CD4-positive, alpha-beta T cell (primary cell): Measurements from ENCODE around the gene ARHGEF25. TPM values are rescaled to one million over a fixed set of nuclear protein-coding genes. Genes with fewer than 3 reads are reported as not detected.
"Not testable (repeated sequence)": the region's sequence is repeated elsewhere in the genome, so short reads cannot be mapped to it uniquely, and the experiment has no call there.

Experiments
- ATAC-seq: fragments of 200-7000 bp; cut with Tn5 transposase; one replicate; pipeline ENCODE4 v1.10.0; 2022; ENCODE audit warnings: mild to moderate bottlenecking; ENCODE audit not compliant: poor library complexity
- CTCF ChIA-PET: fragments of 350-600 bp; sonication (Branson Sonifier 250); formaldehyde crosslinking; loops from one replicate; lab custom pipeline; 2021; ENCODE audit warnings: antibody characterized with exemption, inconsistent platforms; lab: Charles Lee
- POLR2A ChIA-PET: fragments of 350-600 bp; sonication (Branson Sonifier 250); formaldehyde crosslinking; loops from one replicate; lab custom pipeline; 2021; ENCODE audit warnings: antibody characterized with exemption, inconsistent platforms; lab: Charles Lee
- DNase-seq, 14 experiments: peaks; one replicate each; pipeline ENCODE4 v3.0.0-alpha.2; 2013 to 2020; ENCODE audit warnings: mixed read lengths in 2 of 14
- H3K27ac ChIP-seq, 2 donors: one replicate each; pipeline versions ENCODE4 v1.5.1 to v1.7.0; 2013; ENCODE audit warnings: low read length in 2 of 2, low read depth in 1 of 2, mild to moderate bottlenecking in 1 of 2
- H3K27me3 ChIP-seq, 2 experiments: 1 replicate in 1 of 2; 2 replicates in 1 of 2; pipeline versions ENCODE4 v1.6.1 to v1.7.0; 2013; ENCODE audit warnings: low read length in 2 of 2, control low read depth in 1 of 2, mild to moderate bottlenecking in 1 of 2, moderate library complexity in 1 of 2; ENCODE audit not compliant: insufficient read depth in 2 of 2, control insufficient read depth in 1 of 2
- H3K36me3 ChIP-seq: one replicate; pipeline ENCODE4 v1.6.1; 2013; ENCODE audit warnings: low read length, control low read depth; ENCODE audit not compliant: insufficient read depth
- H3K4me1 ChIP-seq: one replicate; pipeline ENCODE4 v1.6.1; 2013; ENCODE audit warnings: low read length, control low read depth; ENCODE audit not compliant: insufficient read depth
- H3K4me3 ChIP-seq: one replicate; pipeline ENCODE4 v1.5.1; 2013; ENCODE audit warnings: mild to moderate bottlenecking, low read length, moderate library complexity
- H3K9me3 ChIP-seq, 2 experiments: 1 replicate in 1 of 2; 2 replicates in 1 of 2; pipeline versions ENCODE4 v1.6.1 to v1.7.0; 2013; ENCODE audit warnings: low read length in 2 of 2, mild to moderate bottlenecking in 2 of 2, control low read depth in 1 of 2, moderate library complexity in 1 of 2; ENCODE audit not compliant: control insufficient read depth in 1 of 2, insufficient read depth in 1 of 2
- H3K27ac Mint-ChIP-seq: one replicate; pipeline ENCODE4 v1.8.0; 2020; ENCODE audit warnings: mixed read lengths
- H3K27me3 Mint-ChIP-seq: one replicate; pipeline ENCODE4 v1.8.0; 2021; ENCODE audit warnings: mixed read lengths
- H3K36me3 Mint-ChIP-seq: one replicate; pipeline ENCODE4 v1.8.0; 2021; ENCODE audit warnings: low read depth, mixed read lengths
- H3K4me1 Mint-ChIP-seq: one replicate; pipeline ENCODE4 v1.8.0; 2021; ENCODE audit warnings: low read depth, mixed read lengths
- H3K4me3 Mint-ChIP-seq: one replicate; pipeline ENCODE4 v1.8.0; 2020; ENCODE audit warnings: mild to moderate bottlenecking, mixed read lengths
- H3K9me3 Mint-ChIP-seq: one replicate; pipeline ENCODE4 v1.8.0; 2020; ENCODE audit warnings: mixed read lengths
- CTCF ChIP-seq: fragments of 200-600 bp; IDR thresholded peaks from one replicate; pipeline ENCODE4 v1.8.0; 2022; ENCODE audit warnings: antibody characterized with exemption, mild to moderate bottlenecking
- intact Hi-C, 2 experiments: fragments of 100-400 bp; cut with DNase I in 1 of 2; cut with micrococcal nuclease in 1 of 2; formaldehyde crosslinking; loops; one replicate each; pipeline versions ENCODE4 v1.15.1 to v1.9.0; 2023 to 2025; cut with DNase I, micrococcal nuclease
- total RNA-seq, 174 experiments: library from RNA in 2 of 174; stranded (reverse) in 2 of 174; gene quantifications; one replicate each; pipeline ENCODE4 v1.2.3 and lab custom pipeline; 2021 to 2026

The ARHGEF25 gene
- total RNA-seq, 2 experiments from 2014 or later: 0.25 to 0.27 TPM

- H3K4me1 Mint-ChIP-seq: no peaks in the 10 kb centered on the region
Observed at GRCh38 chr12:57658890-57659289, 47.7 kb downstream of the ARHGEF25 start.

GRCh38 chr12:57661376-57661775 lies 50.1 kb downstream of the ARHGEF25 start:
- Mint-ChIP-seq H3K36me3 (no peaks in the 10 kb centered on the region), H3K9me3 (no peaks in the 10 kb centered on the region), H3K4me3 (no peak overlapping the region), H3K27ac (no peak overlapping the region), H3K27me3 (no peaks in the 10 kb centered on the region), H3K4me1 (no peaks in the 10 kb centered on the region)
- Histone ChIP-seq H3K9me3 (peaks cover 0 to 10% of the 10 kb centered on the region in 2 experiments), H3K36me3 (no peaks in the 10 kb centered on the region), H3K4me1 (no peaks in the 10 kb centered on the region), H3K27me3 (peaks cover 0 to 2% of the 10 kb centered on the region in 2 experiments), H3K4me3 (no peak overlapping the region), H3K27ac (no peak overlapping the region)
- ChIA-PET POLR2A (no interaction called here), CTCF (no interaction called here)
- DNase-seq (no peak), ATAC-seq (no peak)
- no peak for TF ChIP-seq CTCF
- intact Hi-C loops: no loop called here

More at GRCh38 chr12:57658890-57659289, 47.7 kb downstream of the ARHGEF25 start:
- Histone ChIP-seq H3K27ac (no peak overlapping the region), H3K27me3 (peaks cover 0 to 2% of the 10 kb centered on the region in 2 experiments), H3K36me3 (no peaks in the 10 kb centered on the region), H3K9me3 (peaks cover 0 to 6% of the 10 kb centered on the region in 2 experiments), H3K4me3 (no peak overlapping the region), H3K4me1 (no peaks in the 10 kb centered on the region)
- no peak for DNase-seq
- ChIA-PET CTCF (no interaction called here), POLR2A (no interaction called here)
- Mint-ChIP-seq H3K36me3 (no peaks in the 10 kb centered on the region), H3K27ac (no peak overlapping the region), H3K4me3 (no peak overlapping the region), H3K9me3 (peaks cover 5% of the 10 kb centered on the region), H3K27me3 (no peaks in the 10 kb centered on the region)
- intact Hi-C loops: no loop called here
- ATAC-seq: no peak
- TF ChIP-seq CTCF: no peak

DNA sequence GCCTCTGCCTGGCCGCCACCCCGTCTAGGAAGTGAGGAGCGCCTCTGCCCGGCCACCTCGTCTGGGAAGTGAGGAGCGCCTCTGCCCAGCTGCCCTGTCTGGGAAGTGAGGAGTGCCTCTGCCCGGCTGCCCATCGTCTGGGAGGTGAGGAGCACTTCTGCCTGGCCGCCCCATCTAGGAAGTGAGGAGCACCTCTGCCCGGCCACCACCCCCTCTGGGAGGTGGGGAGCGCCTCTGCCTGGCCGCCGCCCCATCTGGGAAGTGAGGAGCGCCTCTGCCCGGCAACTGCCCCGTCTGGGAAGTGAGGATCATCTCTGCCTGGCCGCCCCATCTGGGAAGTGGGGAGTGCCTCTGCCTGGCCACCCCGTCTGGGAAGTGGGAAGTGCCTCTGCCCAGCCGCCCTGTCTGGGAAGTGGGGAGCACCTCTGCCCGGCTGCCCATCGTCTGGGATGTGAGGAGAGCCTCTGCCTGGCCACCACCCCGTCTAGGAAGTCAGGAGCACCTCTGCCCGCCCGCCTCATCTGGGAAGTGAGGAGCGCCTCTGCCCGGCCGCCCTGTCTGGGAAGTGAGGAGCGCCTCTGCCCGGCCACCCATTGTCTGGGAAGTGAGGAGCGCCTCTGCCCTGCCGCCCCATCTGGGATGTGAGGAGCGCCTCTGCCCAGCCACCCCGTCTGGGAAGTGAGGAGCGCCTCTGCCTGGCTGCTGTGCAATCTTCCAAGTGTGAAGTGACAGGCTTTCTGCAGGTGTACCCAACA lies 54.0 kb downstream of the ARHGEF25 start:
- H3K27me3 ChIP-seq, H3K4me1 ChIP-seq, ATAC-seq, H3K27me3 Mint-ChIP-seq, H3K9me3 Mint-ChIP-seq, H3K36me3 Mint-ChIP-seq, DNase-seq, CTCF ChIA-PET, POLR2A ChIA-PET, H3K4me3 Mint-ChIP-seq, intact Hi-C loops, H3K9me3 ChIP-seq, H3K4me3 ChIP-seq, H3K36me3 ChIP-seq, H3K4me1 Mint-ChIP-seq, H3K27ac ChIP-seq, H3K27ac Mint-ChIP-seq: not testable (repeated sequence)

Other genes starting within 250 kb of the ARHGEF25 start
- 100 to 1,000 TPM; 106 to 115 TPM for gene R3HDM2, start 180.4 kb upstream of the ARHGEF25 start, total RNA-seq
- gene INHBC, start 176.7 kb upstream of the ARHGEF25 start, total RNA-seq: under 1 TPM; 0.20 to 0.33 TPM
- gene INHBE, start 156.1 kb upstream of the ARHGEF25 start, total RNA-seq: not detected
- under 1 TPM; 0.31 to 0.85 TPM for gene GLI1, start 151.7 kb upstream of the ARHGEF25 start, total RNA-seq
- 100 to 1,000 TPM; 354 to 370 TPM for gene ARHGAP9, start 131.6 kb upstream of the ARHGEF25 start, total RNA-seq
- gene MARS1, start 123.4 kb upstream of the ARHGEF25 start, total RNA-seq: 100 to 1,000 TPM; 203 to 204 TPM
- 100 to 1,000 TPM; 145 TPM for gene DDIT3, start 90.9 kb upstream of the ARHGEF25 start, total RNA-seq
- 10 to 100 TPM; 72.4 to 74.7 TPM for gene MBD6, start 88.6 kb upstream of the ARHGEF25 start, total RNA-seq
- gene DCTN2, start 64.2 kb upstream of the ARHGEF25 start, total RNA-seq: 10 to 100 TPM; 39.6 TPM
- gene KIF5A, start 61.4 kb upstream of the ARHGEF25 start, total RNA-seq: under 1 TPM; 0.39 to 0.47 TPM
- 10 to 100 TPM; 15.1 to 17.3 TPM for gene PIP4K2C, start 20.2 kb upstream of the ARHGEF25 start, total RNA-seq
- 10 to 100 TPM; 28.6 to 29.4 TPM for gene DTX3, start 6.6 kb upstream of the ARHGEF25 start, total RNA-seq
- gene B4GALNT1, start 21.8 kb downstream of the ARHGEF25 start, total RNA-seq: not detected
- gene OS9, start 82.7 kb downstream of the ARHGEF25 start, total RNA-seq: 100 to 1,000 TPM; 108 to 112 TPM
- gene AGAP2, start 127.3 kb downstream of the ARHGEF25 start, total RNA-seq: 10 to 100 TPM; 21.0 to 21.2 TPM
- 10 to 100 TPM; 10.3 to 10.7 TPM for gene TSPAN31, start 133.6 kb downstream of the ARHGEF25 start, total RNA-seq
- 10 to 100 TPM in 1 of 2 experiments, 1 to 10 TPM in 1; 8.7 to 10.8 TPM for gene CDK4, start 140.9 kb downstream of the ARHGEF25 start, total RNA-seq
- gene MARCHF9, start 143.7 kb downstream of the ARHGEF25 start, total RNA-seq: 10 to 100 TPM; 39.9 to 40.8 TPM
- gene CYP27B1, start 155.6 kb downstream of the ARHGEF25 start, total RNA-seq: 1 to 10 TPM; 1.0 to 1.4 TPM
- gene METTL1, start 160.7 kb downstream of the ARHGEF25 start, total RNA-seq: 10 to 100 TPM in 1 of 2 experiments, 1 to 10 TPM in 1; 9.3 to 12.0 TPM
- 1 to 10 TPM; 1.1 to 1.4 TPM for gene EEF1AKMT3, start 161.2 kb downstream of the ARHGEF25 start, total RNA-seq
- 10 to 100 TPM; 25.8 to 26.9 TPM for gene TSFM, start 171.4 kb downstream of the ARHGEF25 start, total RNA-seq
- gene AVIL, start 207.3 kb downstream of the ARHGEF25 start, total RNA-seq: 1 to 10 TPM in 1 of 2 experiments, under 1 TPM in 1; 0.60 to 1.2 TPM
- gene CTDSP2, start 235.3 kb downstream of the ARHGEF25 start, total RNA-seq: 10 to 100 TPM; 86.2 to 86.4 TPM